H9 (cell line): Measurements from ENCODE around the gene CNR1. TPM values are rescaled to one million over a fixed set of nuclear protein-coding genes. Genes with fewer than 3 reads are reported as not detected.
A peak's percentile ranks its signal among the peaks of the same experiment; 100 is the strongest.

Experiments used
- DNase-seq: peaks from one replicate; pipeline ENCODE4 v3.0.0-alpha.2; 2017
- H2AFZ ChIP-seq: one replicate; pipeline ENCODE4 v1.6.1; 2013; ENCODE audit warnings: mild to moderate bottlenecking, low read length, control low read depth, moderate library complexity
- H2AK5ac ChIP-seq: 2 replicates; pipeline ENCODE4 v1.6.1; 2013; ENCODE audit warnings: low read length, control low read depth, mixed read lengths; ENCODE audit not compliant: insufficient read length
- H2BK120ac ChIP-seq: one replicate; pipeline ENCODE4 v1.6.1; 2013; ENCODE audit warnings: low read depth, mild to moderate bottlenecking, low read length, control low read depth, inconsistent platforms; ENCODE audit not compliant: poor library complexity, severe bottlenecking
- H2BK12ac ChIP-seq: 2 replicates; pipeline ENCODE4 v1.6.1; 2013; ENCODE audit warnings: low read length, control low read depth, mixed read lengths, low read depth; ENCODE audit not compliant: insufficient read length
- H2BK15ac ChIP-seq: 2 replicates; pipeline ENCODE4 v1.6.1; 2013; ENCODE audit warnings: low read depth, low read length, control low read depth
- H2BK20ac ChIP-seq: one replicate; pipeline ENCODE4 v1.6.1; 2013; ENCODE audit warnings: low read depth, mild to moderate bottlenecking, low read length, control low read depth, inconsistent platforms; ENCODE audit not compliant: poor library complexity, severe bottlenecking
- H2BK5ac ChIP-seq: 2 replicates; pipeline ENCODE4 v1.6.1; 2013; ENCODE audit warnings: low read length, control low read depth, mixed read lengths; ENCODE audit not compliant: insufficient read length
- H3K14ac ChIP-seq: 2 replicates; pipeline ENCODE4 v1.6.1; 2013; ENCODE audit warnings: low read length, control low read depth; ENCODE audit not compliant: insufficient read depth
- H3K18ac ChIP-seq: 2 replicates; pipeline ENCODE4 v1.6.1; 2013; ENCODE audit warnings: low read depth, mild to moderate bottlenecking, mixed read lengths, low read length, control low read depth; ENCODE audit not compliant: insufficient read length
- H3K23ac ChIP-seq: 2 replicates; pipeline ENCODE4 v1.6.1; 2013; ENCODE audit warnings: low read length, control low read depth, mixed read lengths, low read depth; ENCODE audit not compliant: insufficient read length
- H3K23me2 ChIP-seq: 2 replicates; pipeline ENCODE4 v1.6.1; 2013; ENCODE audit warnings: low read depth, mild to moderate bottlenecking, mixed read lengths, low read length, control low read depth; ENCODE audit not compliant: insufficient read length, poor library complexity, severe bottlenecking
- H3K27ac ChIP-seq: 2 replicates; pipeline ENCODE4 v1.5.1; 2013; ENCODE audit warnings: low read length, control low read depth, mixed read lengths, low read depth; ENCODE audit not compliant: insufficient read length
- H3K27me3 ChIP-seq: 2 replicates; pipeline ENCODE4 v1.6.1; 2013; ENCODE audit warnings: low read length, control low read depth, inconsistent platforms; ENCODE audit not compliant: insufficient read depth
- H3K4ac ChIP-seq: 2 replicates; pipeline ENCODE4 v1.6.1; 2013; ENCODE audit warnings: low read depth, mild to moderate bottlenecking, control low read depth, inconsistent platforms, low read length, moderate library complexity
- H3K4me1 ChIP-seq: 2 replicates; pipeline ENCODE4 v1.6.1; 2013; ENCODE audit warnings: low read length, control low read depth, inconsistent platforms; ENCODE audit not compliant: insufficient read depth
- H3K4me2 ChIP-seq: 2 replicates; pipeline ENCODE4 v1.6.1; 2013; ENCODE audit warnings: low read length, control low read depth, mixed read lengths; ENCODE audit not compliant: insufficient read length, insufficient read depth
- H3K56ac ChIP-seq: 2 replicates; pipeline ENCODE4 v1.6.1; 2013; ENCODE audit warnings: low read depth, mild to moderate bottlenecking, mixed read lengths, low read length, control low read depth; ENCODE audit not compliant: insufficient read length
- H3K79me1 ChIP-seq: 2 replicates; pipeline ENCODE4 v1.6.1; 2013; ENCODE audit warnings: low read depth, mild to moderate bottlenecking, moderate library complexity, low read length, control low read depth, inconsistent platforms; ENCODE audit not compliant: insufficient read depth, poor library complexity, severe bottlenecking
- H3K79me2 ChIP-seq: 2 replicates; pipeline ENCODE4 v1.6.1; 2013; ENCODE audit warnings: low read length, control low read depth, inconsistent platforms; ENCODE audit not compliant: insufficient read depth
- H3K9ac ChIP-seq: 2 replicates; pipeline ENCODE4 v1.6.1; 2013; ENCODE audit warnings: low read length, control low read depth, mixed read lengths; ENCODE audit not compliant: insufficient read length; ENCODE audit errors: extremely low read depth
- H3K9me3 ChIP-seq: one replicate; pipeline ENCODE4 v1.6.1; 2013; ENCODE audit warnings: low read depth, low read length, inconsistent platforms; ENCODE audit not compliant: control insufficient read depth
- H3T11ph ChIP-seq: one replicate; pipeline ENCODE4 v1.6.1; 2013; ENCODE audit warnings: mild to moderate bottlenecking, low read length, control low read depth, inconsistent platforms
- H4K20me1 ChIP-seq: one replicate; pipeline ENCODE4 v1.6.1; 2013; ENCODE audit not compliant: control insufficient read depth, insufficient read length, insufficient read depth
- H4K5ac ChIP-seq: 2 replicates; pipeline ENCODE4 v1.6.1; 2013; ENCODE audit warnings: low read depth, mild to moderate bottlenecking, mixed read lengths, low read length, control low read depth; ENCODE audit not compliant: insufficient read length
- H4K8ac ChIP-seq: replicated peaks from 2 replicates; pipeline ENCODE4 v1.6.1; 2013; ENCODE audit warnings: low read length, control low read depth, mixed read lengths, low read depth; ENCODE audit not compliant: insufficient read length
- H4K91ac ChIP-seq: 2 replicates; pipeline ENCODE4 v1.6.1; 2013; ENCODE audit warnings: low read depth, mild to moderate bottlenecking, moderate library complexity, mixed read lengths, low read length, control low read depth; ENCODE audit not compliant: insufficient read length
- H3K27ac Mint-ChIP-seq, 3 experiments: 2 replicates in 2 of 3; 3 replicates in 1 of 3; pipeline ENCODE4 v1.8.0; 2020 to 2021; ENCODE audit warnings: mixed read lengths in 3 of 3, mild to moderate bottlenecking in 1 of 3, moderate library complexity in 1 of 3
- H3K27me3 Mint-ChIP-seq: 2 replicates; pipeline ENCODE4 v1.8.0; 2021; ENCODE audit warnings: low read depth, mild to moderate bottlenecking, moderate library complexity, mixed read lengths
- H3K36me3 Mint-ChIP-seq, 3 experiments: 2 replicates in 2 of 3; 3 replicates in 1 of 3; pipeline ENCODE4 v1.8.0; 2020 to 2021; ENCODE audit warnings: low read depth in 3 of 3, mixed read lengths in 3 of 3; ENCODE audit not compliant: insufficient read depth in 1 of 3
- H3K4me1 Mint-ChIP-seq, 2 experiments: 2 replicates each; pipeline ENCODE4 v1.8.0; 2020; ENCODE audit warnings: mixed read lengths in 2 of 2
- H3K4me3 Mint-ChIP-seq, 2 experiments: 2 replicates in 1 of 2; 3 replicates in 1 of 2; pipeline ENCODE4 v1.8.0; 2020 to 2021; ENCODE audit warnings: mild to moderate bottlenecking in 2 of 2, mixed read lengths in 2 of 2, moderate library complexity in 1 of 2
- H3K9me3 Mint-ChIP-seq, 2 experiments: 2 replicates in 1 of 2; 3 replicates in 1 of 2; pipeline ENCODE4 v1.8.0; 2020; ENCODE audit warnings: mild to moderate bottlenecking in 2 of 2, mixed read lengths in 2 of 2, moderate library complexity in 1 of 2
- WGBS: extraction: QIAGEN DNeasy Blood & Tissue Kit; methylation state at CpG from one replicate; pipeline ENCODE4 v1.1.7; 2013; ENCODE audit warnings: missing lambda C conversion rate, low lambda C conversion rate, mixed read lengths; ENCODE audit not compliant: insufficient read length; ENCODE audit errors: extremely low coverage; 5-methylcytosine and 5-hydroxymethylcytosine counted together
- total RNA-seq: library from RNA; stranded (reverse); gene quantifications from 2 replicates; pipeline ENCODE4 v1.2.1, GENCODE V29; 2021
- TF ChIP-seq, protein P1 (sequence below): fragments of 200-600 bp; sonication (generic); conservative IDR thresholded peaks from 3 replicates; pipeline ENCODE4 v1.8.0; 2021; ENCODE audit warnings: antibody characterized with exemption, mild to moderate bottlenecking

CNR1 gene
- total RNA-seq, 1 experiment from 2014 or later = 0.72 TPM

- no peaks in the 10 kb centered on the region for H3K79me1 ChIP-seq
- no peak overlapping the region for H3K18ac ChIP-seq
- H3K36me3 Mint-ChIP-seq = 0 out of 7 replicates have a peak, but pooled peaks cover 0 to 4% (median 0%) of the 10 kb centered on the region in 3 experiments
- no peak overlapping the region for H2BK5ac ChIP-seq
- no peaks in the 10 kb centered on the region for H3K4me1 ChIP-seq
- H3K27me3 ChIP-seq = peaks cover 23% of the 10 kb centered on the region
- no peak overlapping the region; the same call in 1 of the 2 replicates for H3K14ac ChIP-seq
- no peaks in the 10 kb centered on the region for H4K20me1 ChIP-seq
- no peak overlapping the region for H2BK120ac ChIP-seq
- peaks cover 65% of the 10 kb centered on the region for H3K27me3 Mint-ChIP-seq
- no peak overlapping the region for H3K9ac ChIP-seq
- DNase-seq = peak; percentile 40
- no peak overlapping the region for H2BK12ac ChIP-seq
- H3K56ac ChIP-seq = no peak overlapping the region
- no peak overlapping the region for H3K27ac Mint-ChIP-seq
- H2BK15ac ChIP-seq = no peak overlapping the region
- H3K9me3 ChIP-seq = no peaks in the 10 kb centered on the region
- no peak overlapping the region for H3K4ac ChIP-seq
- peaks cover 14 to 23% of the 10 kb centered on the region in 2 experiments for H3K4me1 Mint-ChIP-seq
- no CpG with 5 or more reads among the region's 40 CpGs for WGBS
- peak overlapping the region; percentile 57 to 80 for H3K4me3 Mint-ChIP-seq
- TF ChIP-seq, protein P1, sequence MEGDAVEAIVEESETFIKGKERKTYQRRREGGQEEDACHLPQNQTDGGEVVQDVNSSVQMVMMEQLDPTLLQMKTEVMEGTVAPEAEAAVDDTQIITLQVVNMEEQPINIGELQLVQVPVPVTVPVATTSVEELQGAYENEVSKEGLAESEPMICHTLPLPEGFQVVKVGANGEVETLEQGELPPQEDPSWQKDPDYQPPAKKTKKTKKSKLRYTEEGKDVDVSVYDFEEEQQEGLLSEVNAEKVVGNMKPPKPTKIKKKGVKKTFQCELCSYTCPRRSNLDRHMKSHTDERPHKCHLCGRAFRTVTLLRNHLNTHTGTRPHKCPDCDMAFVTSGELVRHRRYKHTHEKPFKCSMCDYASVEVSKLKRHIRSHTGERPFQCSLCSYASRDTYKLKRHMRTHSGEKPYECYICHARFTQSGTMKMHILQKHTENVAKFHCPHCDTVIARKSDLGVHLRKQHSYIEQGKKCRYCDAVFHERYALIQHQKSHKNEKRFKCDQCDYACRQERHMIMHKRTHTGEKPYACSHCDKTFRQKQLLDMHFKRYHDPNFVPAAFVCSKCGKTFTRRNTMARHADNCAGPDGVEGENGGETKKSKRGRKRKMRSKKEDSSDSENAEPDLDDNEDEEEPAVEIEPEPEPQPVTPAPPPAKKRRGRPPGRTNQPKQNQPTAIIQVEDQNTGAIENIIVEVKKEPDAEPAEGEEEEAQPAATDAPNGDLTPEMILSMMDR = no peak
- no peak overlapping the region for H2BK20ac ChIP-seq
- peaks cover 3% of the 10 kb centered on the region in 2 experiments; a peak in 2 of 5 replicates for H3K9me3 Mint-ChIP-seq
- H3T11ph ChIP-seq = no peak overlapping the region
- no peak overlapping the region for H4K8ac ChIP-seq
- no peak overlapping the region for H4K91ac ChIP-seq
- H3K23ac ChIP-seq = no peak overlapping the region
- no peak overlapping the region for H3K27ac ChIP-seq
- no peak overlapping the region for H2AK5ac ChIP-seq
- no peak overlapping the region for H4K5ac ChIP-seq
- H3K4me2 ChIP-seq = peak overlapping the region; percentile 67
- peaks cover 14% of the 10 kb centered on the region for H3K23me2 ChIP-seq
- no peak overlapping the region for H2AFZ ChIP-seq
- no peaks in the 10 kb centered on the region for H3K79me2 ChIP-seq
Measured at GRCh38 chr6:88167352-88167937, 1.3 kb upstream of the CNR1 start.
